HepG2 (cell line): ENCODE results near the gene DOK1. TPM values are rescaled to one million over a fixed set of nuclear protein-coding genes. Genes with fewer than 3 reads are reported as not detected.

Experiments
- ATAC-seq: fragments of 200-7000 bp; cut with Tn5 transposase; 3 replicates; pipeline ENCODE4 v1.9.1; 2020; ENCODE audit warnings: mild to moderate bottlenecking, moderate library complexity
- BruUV-seq: library from RNA; stranded (reverse); fragments of 400-500 nt; replicated peaks from 2 replicates; lab custom pipeline; 2021; lab: Mats Ljungman, UMichigan
- CTCF ChIA-PET: fragments of 300-600 bp; formaldehyde crosslinking; extraction: SDS; loops from one replicate; lab custom pipeline; 2021; ENCODE audit warnings: low total read pairs, inconsistent platforms, low intra/inter-chr PET ratio; lab: Yijun Ruan, JAX
- POLR2A ChIA-PET: fragments of 350-600 bp; sonication (Branson Sonifier 250); formaldehyde crosslinking; loops from one replicate; lab custom pipeline; 2020; ENCODE audit warnings: antibody characterized with exemption, inconsistent platforms; lab: Yijun Ruan, JAX
- DNase-seq: peaks from one replicate; pipeline ENCODE4 v3.0.0-alpha.2; 2015; ENCODE audit warnings: low spot score
- FAIRE-seq: peaks from 3 replicates; lab custom pipeline; 2011; peaks lifted over from hg19 to GRCh38; lab: Jason Lieb, UNC
- H2AFZ ChIP-seq: one replicate; pipeline ENCODE4 v1.6.1; 2011; ENCODE audit warnings: low read length, inconsistent platforms
- H3K27ac ChIP-seq: fragments of 300-600 bp; 3 replicates; pipeline ENCODE4 v1.8.0; 2011; ENCODE audit warnings: mixed run types, mild to moderate bottlenecking, mixed read lengths, low read length, inconsistent platforms; ENCODE audit not compliant: insufficient read depth; ENCODE audit errors: extremely low read length
- H3K27me3 ChIP-seq, 2 experiments: fragments of 200-600 bp in 1 of 2; 2 replicates in 1 of 2; 3 replicates in 1 of 2; pipeline versions ENCODE4 v1.6.0 to v1.8.0; 2011; ENCODE audit warnings: low read length in 2 of 2, mild to moderate bottlenecking in 2 of 2, moderate library complexity in 2 of 2, inconsistent platforms in 1 of 2; ENCODE audit not compliant: insufficient read depth in 2 of 2, control insufficient read depth in 1 of 2
- H3K36me3 ChIP-seq, 2 experiments: fragments of 200-600 bp in 1 of 2; replicated peaks in 1 of 2; 2 replicates in 1 of 2; 3 replicates in 1 of 2; pipeline versions ENCODE4 v1.5.1 to v1.8.0; 2011; ENCODE audit warnings: low read length in 2 of 2, inconsistent platforms in 1 of 2; ENCODE audit not compliant: insufficient read depth in 2 of 2, control insufficient read depth in 1 of 2
- H3K4me1 ChIP-seq: 2 replicates; pipeline ENCODE4 v1.5.1; 2012; ENCODE audit warnings: low read length, inconsistent platforms; ENCODE audit not compliant: insufficient read depth
- H3K4me2 ChIP-seq: 2 replicates; pipeline ENCODE4 v1.6.0; 2011; ENCODE audit warnings: low read depth, low read length, inconsistent platforms
- H3K4me3 ChIP-seq, 3 experiments: fragments of 200-600 bp in 1 of 3; sonication (generic), shearing (Covaris generic) in 1 of 3; replicated peaks in 1 of 3; 2 replicates each; pipeline ENCODE4 v1.5.1; 2011 to 2016; ENCODE audit warnings: low read length in 3 of 3, inconsistent platforms in 2 of 3, low read depth in 2 of 3, mild to moderate bottlenecking in 2 of 3, control low read depth in 1 of 3, mixed read lengths in 1 of 3; ENCODE audit not compliant: insufficient read depth in 1 of 3
- H3K79me2 ChIP-seq: one replicate; pipeline ENCODE4 v1.6.1; 2011; ENCODE audit warnings: low read length, inconsistent platforms; ENCODE audit not compliant: insufficient read depth
- H3K9ac ChIP-seq: 2 replicates; pipeline ENCODE4 v1.6.0; 2011; ENCODE audit warnings: mild to moderate bottlenecking, low read depth, low read length, inconsistent platforms; ENCODE audit not compliant: insufficient read depth
- H3K9me3 ChIP-seq: 2 replicates; pipeline ENCODE4 v1.5.1; 2012; ENCODE audit warnings: mild to moderate bottlenecking, low read length
- H4K20me1 ChIP-seq: 2 replicates; pipeline ENCODE4 v1.6.0; 2011; ENCODE audit warnings: inconsistent platforms, mild to moderate bottlenecking, low read length, moderate library complexity; ENCODE audit not compliant: insufficient read depth
- CHCHD3 ChIP-seq: sonication (generic); formaldehyde crosslinking; IDR thresholded peaks from 2 replicates; pipeline ENCODE4 v1.8.0; 2022; ENCODE audit warnings: mild to moderate bottlenecking, missing genetic modification reagents, moderate library complexity
- SPEN ChIP-seq: sonication (generic); formaldehyde crosslinking; IDR thresholded peaks from 2 replicates; pipeline ENCODE4 v1.5.1; 2020; ENCODE audit warnings: low read depth, mild to moderate bottlenecking, missing genetic modification reagents
- ZNF501 ChIP-seq: sonication (generic); formaldehyde crosslinking; IDR thresholded peaks from 2 replicates; pipeline ENCODE4 v1.5.1; 2020; ENCODE audit warnings: mild to moderate bottlenecking, moderate library complexity, missing genetic modification reagents
- ZNF768 ChIP-seq: sonication (generic); formaldehyde crosslinking; IDR thresholded peaks from 2 replicates; pipeline ENCODE4 v1.4.0; 2020; ENCODE audit warnings: missing genetic modification reagents
- WGBS: methylation state at CpG from one replicate; pipeline ENCODE4 v1.1.6; 2017; ENCODE audit warnings: low lambda C conversion rate; 5-methylcytosine and 5-hydroxymethylcytosine counted together
- in situ Hi-C: cut with HindIII; loops from 2 replicates; pipeline ENCODE4 v1.10.0; 2017; ENCODE audit warnings: low pct_unique_long_range_greater_than_20kb; ENCODE audit not compliant: extremely low pct_ligation_motif_present
- intact Hi-C: fragments of 100-400 bp; cut with micrococcal nuclease; formaldehyde crosslinking; loops from one replicate; pipeline ENCODE4 v1.10.0; 2022; ENCODE audit not compliant: unreplicated experiment
- polyA plus RNA-seq, 8 experiments: library from polyadenylated mRNA; depleted of rRNA in 3 of 8; stranded (reverse) in 7 of 8; unstranded in 1 of 8; fragments of >200 nt; fragmentation: Illumina TruSeq in 4 of 8; extraction: Trizol in 4 of 8; gene quantifications; 2 replicates each; pipeline versions ENCODE4 v1.2.1 to v1.2.3, GENCODE V29; 2011 to 2016; ENCODE audit warnings: low read depth in 4 of 8, missing spikeins in 1 of 8, mixed read lengths in 1 of 8; ENCODE audit not compliant: insufficient read depth in 1 of 8
- total RNA-seq, 5 experiments: library from RNA; depleted of rRNA; stranded (reverse); fragments of >200 nt; fragmentation: Illumina TruSeq; extraction: Trizol; gene quantifications; 2 replicates each; pipeline ENCODE4 v1.2.3, GENCODE V29; 2016; ENCODE audit warnings: low read depth in 1 of 5

Gene DOK1
- total and polyA plus RNA-seq, 2 of the 13 experiments (the other 11 are each of a cell fraction or from before 2014, with no cell fraction given) = 0.53 to 0.74 TPM

GRCh38 chr2:74551942-74552913, 2.3 kb upstream of the DOK1 start:
- Histone ChIP-seq H4K20me1 (no peaks in the 10 kb centered on the region), H3K9me3 (no peaks in the 10 kb centered on the region), H3K36me3 (no peaks in the 10 kb centered on the region), H3K27me3 (peaks cover 2 to 21% of the 10 kb centered on the region in 2 experiments; a peak in 2 of 5 replicates), H3K27ac (no peak overlapping the region), H3K4me1 (peaks cover 68% of the 10 kb centered on the region)
- no peak for FAIRE-seq
- intact Hi-C loops = no loop called here
- 0 out of 2 replicates have a peak, but pooled peaks have one; percentile 27 for TF ChIP-seq ZNF501 (CRISPR knock-in tag)
- TF ChIP-seq CHCHD3 (CRISPR knock-in tag) = no peak
- 0 out of 2 replicates have a peak, but pooled peaks have one; percentile 12 for TF ChIP-seq SPEN
- peak; percentile 62 for TF ChIP-seq ZNF768 (CRISPR knock-in tag)
- TF ChIP-seq, all 625 proteins: peak for 3
- peak overlapping the region in 1 of 3 experiments; percentile 62; a peak in 2 of 6 replicates for H3K4me3 ChIP-seq
- peak overlapping the region; percentile 31 for H2AFZ ChIP-seq
- in situ Hi-C loops = no loop called here
- DNase-seq = no peak
- ATAC-seq = no peak
- peak overlapping the region; percentile 92 for H3K4me2 ChIP-seq
- no TSS peak for BruUV-seq
- 63% methylated on average over 19 of the region's 21 CpGs for WGBS
- ChIA-PET CTCF (no interaction called here), POLR2A (interaction anchor here (1.7 kb wide), 1 partner anchor 45 kb away, joined by 4 read pairs; the partner anchor contains the start of gene PCGF1)
- no peaks in the 10 kb centered on the region for H3K79me2 ChIP-seq
- no peak overlapping the region for H3K9ac ChIP-seq
